Stimulated activated CD4-positive, alpha-beta T cell treated with anti-CD3 and anti-CD28 coated beads, Interleukin-12 subunit alpha, Interleukin-12 subunit beta, amount 100 ng/mL, for 24 hours (primary cell): ENCODE results near the gene GREB1.
A peak's percentile ranks its signal among the peaks of the same experiment; 100 is the strongest.

ENCODE experiments used
- DNase-seq, 2 experiments: peaks; one replicate each; pipeline ENCODE4 v3.0.0-alpha.2; 2020; ENCODE audit warnings: low read depth in 2 of 2

Gene GREB1

GRCh38 chr2:11683966-11684365, 150.1 kb downstream of the GREB1 start:
- no peak for DNase-seq

- DNase-seq = no peak
Observed at GRCh38 chr2:11684894-11685460, 151.1 kb downstream of the GREB1 start.

GRCh38 chr2:11685906-11686470, 152.1 kb downstream of the GREB1 start:
- DNase-seq = no peak

GRCh38 chr2:11687736-11688135, 153.9 kb downstream of the GREB1 start:
- DNase-seq = no peak

- DNase-seq = peak; percentile 72 to 84
Observed at GRCh38 chr2:11688222-11689069, 154.6 kb downstream of the GREB1 start.

GRCh38 chr2:11691076-11691660, 157.3 kb downstream of the GREB1 start:
- DNase-seq = no peak
